Epithelial cell of esophagus (primary cell): Measurements from ENCODE around the gene PDIA4.
"Not testable (repeated sequence)": the region's sequence is repeated elsewhere in the genome, so short reads cannot be mapped to it uniquely, and the experiment has no call there.

ENCODE experiments used
- DNase-seq: peaks from one replicate; pipeline ENCODE4 v3.0.0; 2010; ENCODE audit warnings: low read depth
- H3K4me3 ChIP-seq: 2 replicates; pipeline ENCODE4 v1.5.1; 2011; ENCODE audit warnings: mild to moderate bottlenecking, low read length, control low read depth
- CTCF ChIP-seq: IDR thresholded peaks from 2 replicates; pipeline ENCODE4 v1.5.1; 2011; ENCODE audit warnings: low read depth, mild to moderate bottlenecking, low read length, control low read depth, inconsistent platforms; ENCODE audit not compliant: insufficient read depth; ENCODE audit errors: missing control alignments

Gene PDIA4

GRCh38 chr7:149020483-149020882 is 7.8 kb downstream of the PDIA4 start:
- H3K4me3 ChIP-seq = no peak overlapping the region
- TF ChIP-seq CTCF = no peak
- no peak for DNase-seq

- TF ChIP-seq CTCF = no peak
- no peak overlapping the region for H3K4me3 ChIP-seq
- DNase-seq = no peak
Observed at GRCh38 chr7:149016876-149017275, 11.4 kb downstream of the PDIA4 start.

- no peak for DNase-seq
- H3K4me3 ChIP-seq = no peak overlapping the region
- TF ChIP-seq CTCF = no peak
Observed at GRCh38 chr7:149014309-149014708, 14.0 kb downstream of the PDIA4 start.

GRCh38 chr7:149013876-149014275 is 14.4 kb downstream of the PDIA4 start:
- TF ChIP-seq CTCF = no peak
- H3K4me3 ChIP-seq = no peak overlapping the region
- DNase-seq = no peak

- not testable (repeated sequence) for DNase-seq, H3K4me3 ChIP-seq
Observed at GRCh38 chr7:149012730-149013129, 15.6 kb downstream of the PDIA4 start.

GRCh38 chr7:149011491-149011890 is 16.8 kb downstream of the PDIA4 start:
- H3K4me3 ChIP-seq = no peak overlapping the region
- no peak for TF ChIP-seq CTCF
- DNase-seq = no peak

- TF ChIP-seq CTCF = no peak
- no peak for DNase-seq
- no peak overlapping the region for H3K4me3 ChIP-seq
Observed at GRCh38 chr7:149010451-149010850, 17.9 kb downstream of the PDIA4 start.

GRCh38 chr7:149009527-149009926 is 18.8 kb downstream of the PDIA4 start:
- TF ChIP-seq CTCF = no peak
- no peak for DNase-seq
- no peak overlapping the region for H3K4me3 ChIP-seq
